ENCODE data around the gene CPNE7. TPM values are rescaled to one million over a fixed set of nuclear protein-coding genes. Genes with fewer than 3 reads are reported as not detected.

CPNE7 gene
- total and polyA plus RNA-seq, 10 of the 15 experiments (the other 5 are each of a cell fraction or from before 2014, with no cell fraction given) = 0.29 to 46.9 (median 17.5) TPM

- TF ChIP-seq, protein P1, sequence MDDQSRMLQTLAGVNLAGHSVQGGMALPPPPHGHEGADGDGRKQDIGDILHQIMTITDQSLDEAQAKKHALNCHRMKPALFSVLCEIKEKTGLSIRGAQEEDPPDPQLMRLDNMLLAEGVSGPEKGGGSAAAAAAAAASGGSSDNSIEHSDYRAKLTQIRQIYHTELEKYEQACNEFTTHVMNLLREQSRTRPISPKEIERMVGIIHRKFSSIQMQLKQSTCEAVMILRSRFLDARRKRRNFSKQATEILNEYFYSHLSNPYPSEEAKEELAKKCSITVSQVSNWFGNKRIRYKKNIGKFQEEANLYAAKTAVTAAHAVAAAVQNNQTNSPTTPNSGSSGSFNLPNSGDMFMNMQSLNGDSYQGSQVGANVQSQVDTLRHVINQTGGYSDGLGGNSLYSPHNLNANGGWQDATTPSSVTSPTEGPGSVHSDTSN (IDR thresholded peaks at IDR 0.05; ENCODE audit: insufficient replicate concordance, low read depth, low read length) = no peak
- no peak for TF ChIP-seq RCOR1 (conservative IDR thresholded peaks at IDR 0.05; ENCODE audit: low read depth, low read length)
Measured at GRCh38 chr16:89613954-89614459, 38.4 kb downstream of the CPNE7 start (continued).

DNA sequence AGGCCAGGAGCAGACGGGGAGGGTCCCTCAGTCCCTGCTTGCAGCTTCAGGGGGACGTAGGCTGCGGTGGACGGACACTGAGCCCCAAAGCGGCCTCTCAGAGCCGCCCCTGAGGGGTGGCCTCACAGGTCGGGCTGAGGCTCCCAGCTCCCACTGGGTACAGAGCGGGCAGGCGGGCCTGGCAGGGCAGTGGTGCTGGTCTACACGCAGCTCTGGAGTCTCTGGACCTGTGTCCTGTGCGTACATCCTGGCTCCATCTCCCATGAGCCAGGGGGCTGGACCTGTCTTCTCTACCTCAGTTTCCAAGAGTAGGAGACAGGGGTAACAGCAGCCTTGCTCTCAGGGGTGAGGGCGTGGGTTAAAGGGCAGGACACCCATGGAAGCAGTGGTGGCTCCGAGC lies 39.6 kb downstream of the CPNE7 start:
- ATAC-seq (no peak; the same call in 1 of the 3 replicates), DNase-seq (ENCODE audit: low read depth, low spot score) (no peak), FAIRE-seq (no peak)
- 58% methylated on average over 12 of the region's 13 CpGs for WGBS (ENCODE audit: insufficient coverage, insufficient replicate concordance, low lambda C conversion rate, missing lambda C conversion rate)
- H3K79me2 ChIP-seq (ENCODE audit: control insufficient read depth, insufficient read depth, low read length) = no peaks in the 10 kb centered on the region
- no peaks in the 10 kb centered on the region for H3K9me3 ChIP-seq (replicated peaks; ENCODE audit: control insufficient read depth, insufficient read depth, low read length)
- in situ Hi-C loops (cut with MboI) (no loop called here), intact Hi-C loops (cut with micrococcal nuclease; ENCODE audit: unreplicated experiment) (no loop called here)
- no peak for TF ChIP-seq MYC (IDR thresholded peaks at IDR 0.05; ENCODE audit: insufficient read depth, insufficient read length, insufficient replicate concordance, low read length, severe bottlenecking)
- ChIA-PET CTCF (interaction anchor here (1.0 to 1.7 kb wide), 7 partner anchors 13 to 250 kb away, joined by 3 to 6 read pairs (median 4); no protein-coding TSS in a partner anchor), SMC1A (ENCODE audit: uncharacterized antibody, unreplicated experiment) (interaction anchor here (1.3 kb wide), 2 partner anchors 85 to 245 kb away, joined by 3 read pairs; no protein-coding TSS in a partner anchor), POLR2A (no interaction called here), RAD21 (ENCODE audit: unreplicated experiment) (no interaction called here)
- no peaks in the 10 kb centered on the region for H3K4me1 ChIP-seq (ENCODE audit: control insufficient read depth, insufficient read depth, low read length)
- H2AFZ ChIP-seq (ENCODE audit: control insufficient read depth, low read depth, low read length) = no peak overlapping the region
- H3K9ac ChIP-seq (ENCODE audit: control insufficient read depth, insufficient read depth, low read length) = no peak overlapping the region
- no peak overlapping the region for H3K27ac ChIP-seq (ENCODE audit: control insufficient read depth, insufficient read depth)
- no peaks in the 10 kb centered on the region for H4K20me1 ChIP-seq (ENCODE audit: control insufficient read depth, insufficient read depth)
- BruUV-seq (replicated peaks) = no TSS peak
- no peak overlapping the region for H3K4me2 ChIP-seq (ENCODE audit: control insufficient read depth, insufficient read depth)
- H3K27me3 ChIP-seq (replicated peaks in 1 of 2; ENCODE audit: control insufficient read depth in 2 of 2, insufficient read depth in 2 of 2, low read length in 1 of 2) = no peaks in the 10 kb centered on the region
- no peaks in the 10 kb centered on the region for H3K36me3 ChIP-seq (ENCODE audit: control insufficient read depth in 2 of 2, insufficient read depth in 2 of 2, low read length in 1 of 2)
- H3K4me3 ChIP-seq = no peak overlapping the region

Data from GM12878 (cell line).